DND-41 (cell line): ENCODE measurements around the gene FITM2.

Source experiments
- ATAC-seq: fragments of 200-7000 bp; cut with Tn5 transposase; 3 replicates; pipeline ENCODE4 v1.9.1; 2021; ENCODE audit warnings: low read depth; ENCODE audit not compliant: insufficient read depth
- DNase-seq: peaks from one replicate; pipeline ENCODE4 v3.0.0-alpha.2; 2020
- H2AFZ ChIP-seq: 2 replicates; pipeline ENCODE4 v1.6.0; 2012; ENCODE audit warnings: low read depth, low read length
- H3K27ac ChIP-seq: 2 replicates; pipeline ENCODE4 v1.5.1; 2012; ENCODE audit warnings: low read length, inconsistent platforms
- H3K27me3 ChIP-seq: fragments of 200-600 bp; sonication (generic); 2 replicates; pipeline ENCODE4 v1.6.0; 2012; ENCODE audit warnings: low read length, mild to moderate bottlenecking, inconsistent platforms; ENCODE audit not compliant: insufficient read depth, poor library complexity
- H3K36me3 ChIP-seq: 2 replicates; pipeline ENCODE4 v1.5.1; 2012; ENCODE audit warnings: low read length, inconsistent platforms; ENCODE audit not compliant: insufficient read depth
- H3K4me1 ChIP-seq: 2 replicates; pipeline ENCODE4 v1.5.1; 2012; ENCODE audit warnings: mild to moderate bottlenecking, low read length; ENCODE audit not compliant: insufficient read depth
- H3K4me2 ChIP-seq: 2 replicates; pipeline ENCODE4 v1.6.0; 2012; ENCODE audit warnings: mild to moderate bottlenecking, moderate library complexity, low read length, inconsistent platforms; ENCODE audit not compliant: insufficient read depth
- H3K4me3 ChIP-seq, 2 experiments: fragments of 200-600 bp in 1 of 2; shearing (Covaris generic) in 1 of 2; 2 replicates each; pipeline ENCODE4 v1.5.1; 2012 to 2016; ENCODE audit warnings: inconsistent platforms in 2 of 2, low read length in 2 of 2, mild to moderate bottlenecking in 2 of 2, low read depth in 1 of 2, moderate library complexity in 1 of 2
- H3K79me2 ChIP-seq: 2 replicates; pipeline ENCODE4 v1.6.0; 2012; ENCODE audit warnings: low read length, inconsistent platforms; ENCODE audit not compliant: insufficient read depth
- H3K9ac ChIP-seq: 2 replicates; pipeline ENCODE4 v1.6.0; 2012; ENCODE audit warnings: low read depth, mild to moderate bottlenecking, inconsistent platforms, low read length, moderate library complexity
- H3K9me3 ChIP-seq: 2 replicates; pipeline ENCODE4 v1.5.1; 2012; ENCODE audit warnings: low read length, moderate library complexity, mild to moderate bottlenecking, inconsistent platforms; ENCODE audit not compliant: insufficient read depth, severe bottlenecking
- H4K20me1 ChIP-seq: 2 replicates; pipeline ENCODE4 v1.6.0; 2012; ENCODE audit warnings: low read length; ENCODE audit not compliant: insufficient read depth
- EZH2 ChIP-seq: IDR thresholded peaks from 3 replicates; pipeline ENCODE4 v1.6.1; 2012; ENCODE audit warnings: borderline replicate concordance, low read depth, mild to moderate bottlenecking, moderate library complexity, low read length, inconsistent platforms; ENCODE audit not compliant: severe bottlenecking
- TF ChIP-seq, protein P1 (sequence below): IDR thresholded peaks from 2 replicates; pipeline ENCODE4 v1.5.1; 2012; ENCODE audit warnings: borderline replicate concordance, low read length, moderate library complexity, mild to moderate bottlenecking; ENCODE audit not compliant: poor library complexity, severe bottlenecking; ENCODE audit errors: extremely low read depth

Gene FITM2

DNA sequence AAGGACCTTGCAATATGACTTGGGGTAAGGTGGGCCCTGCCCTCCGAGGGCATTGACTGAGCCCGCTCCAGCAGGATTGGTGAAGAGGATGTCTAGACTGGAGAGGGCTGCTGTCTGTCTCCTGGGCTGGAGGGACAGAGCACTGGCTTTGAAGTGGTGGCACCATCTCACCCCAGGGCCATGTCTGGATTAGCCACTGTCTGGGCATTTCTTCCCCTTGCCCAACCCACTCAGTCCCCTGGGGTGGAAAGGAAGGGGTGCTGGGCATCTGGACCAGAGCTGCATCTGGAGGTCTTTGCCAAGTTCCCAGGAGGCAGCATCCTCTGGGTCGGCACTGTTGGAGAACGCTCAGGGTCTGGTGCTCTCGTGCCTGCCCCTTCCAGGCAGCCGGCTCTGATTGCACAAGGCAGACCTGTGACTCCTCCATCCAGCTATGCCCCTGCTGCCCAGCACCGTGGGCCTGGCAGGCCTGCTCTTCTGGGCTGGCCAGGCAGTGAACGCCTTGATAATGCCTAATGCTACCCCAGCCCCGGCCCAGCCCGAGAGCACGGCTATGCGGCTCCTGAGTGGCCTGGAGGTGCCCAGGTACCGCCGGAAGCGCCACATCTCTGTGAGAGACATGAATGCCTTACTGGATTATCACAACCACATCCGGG is 25.9 kb upstream of the FITM2 start, which contains the start of gene R3HDML:
Gene R3HDML (plus strand): TSS at position 319 of the 656 bp plus-strand sequence. CDS start 115 bp downstream, at position 434.
- DNase-seq, result no peak
- ATAC-seq, result no peak
- Histone ChIP-seq H3K4me3 (no peak within 1 kb of the TSS), H3K4me1 (no peaks in the 10 kb centered on the region), H4K20me1 (no peaks in the 10 kb centered on the region), H2AFZ (no peak within 1 kb of the TSS), H3K4me2 (no peak within 1 kb of the TSS), H3K9ac (no peak within 1 kb of the TSS), H3K27me3 (peaks cover 9% of the 10 kb centered on the region), H3K9me3 (no peaks in the 10 kb centered on the region), H3K27ac (no peak within 1 kb of the TSS), H3K79me2 (no peaks in the 10 kb centered on the region), H3K36me3 (no peaks in the 10 kb centered on the region)
- TF ChIP-seq, protein P1, sequence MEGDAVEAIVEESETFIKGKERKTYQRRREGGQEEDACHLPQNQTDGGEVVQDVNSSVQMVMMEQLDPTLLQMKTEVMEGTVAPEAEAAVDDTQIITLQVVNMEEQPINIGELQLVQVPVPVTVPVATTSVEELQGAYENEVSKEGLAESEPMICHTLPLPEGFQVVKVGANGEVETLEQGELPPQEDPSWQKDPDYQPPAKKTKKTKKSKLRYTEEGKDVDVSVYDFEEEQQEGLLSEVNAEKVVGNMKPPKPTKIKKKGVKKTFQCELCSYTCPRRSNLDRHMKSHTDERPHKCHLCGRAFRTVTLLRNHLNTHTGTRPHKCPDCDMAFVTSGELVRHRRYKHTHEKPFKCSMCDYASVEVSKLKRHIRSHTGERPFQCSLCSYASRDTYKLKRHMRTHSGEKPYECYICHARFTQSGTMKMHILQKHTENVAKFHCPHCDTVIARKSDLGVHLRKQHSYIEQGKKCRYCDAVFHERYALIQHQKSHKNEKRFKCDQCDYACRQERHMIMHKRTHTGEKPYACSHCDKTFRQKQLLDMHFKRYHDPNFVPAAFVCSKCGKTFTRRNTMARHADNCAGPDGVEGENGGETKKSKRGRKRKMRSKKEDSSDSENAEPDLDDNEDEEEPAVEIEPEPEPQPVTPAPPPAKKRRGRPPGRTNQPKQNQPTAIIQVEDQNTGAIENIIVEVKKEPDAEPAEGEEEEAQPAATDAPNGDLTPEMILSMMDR, result no peak
- TF ChIP-seq EZH2, result no peak

DNA sequence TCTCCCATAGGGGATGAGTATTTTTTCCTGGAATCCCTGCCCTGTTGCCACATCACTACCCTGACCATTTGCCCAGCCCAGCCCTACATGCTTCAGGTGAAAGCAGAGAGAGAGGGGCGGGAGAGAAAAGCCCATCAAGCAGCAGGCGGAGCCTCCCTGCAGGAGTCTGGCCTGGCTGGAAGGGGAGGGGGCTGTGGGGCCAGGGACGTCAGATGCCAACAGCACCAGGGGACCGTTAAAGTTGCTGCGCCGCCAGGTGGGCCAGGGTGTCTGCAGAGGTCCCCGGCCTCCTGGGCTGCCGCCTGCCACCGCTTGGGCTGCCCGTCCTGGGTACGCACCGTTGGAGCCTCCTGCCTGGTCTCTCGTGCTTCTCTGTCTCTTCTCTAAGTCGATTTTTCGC is 25.1 kb upstream of the FITM2 start:
- H3K9me3 ChIP-seq, result no peaks in the 10 kb centered on the region
- H3K27ac ChIP-seq, result no peak overlapping the region
- H3K36me3 ChIP-seq, result no peaks in the 10 kb centered on the region
- H2AFZ ChIP-seq, result no peak overlapping the region
- DNase-seq (no peak), ATAC-seq (no peak)
- no peaks in the 10 kb centered on the region for H4K20me1 ChIP-seq
- H3K79me2 ChIP-seq, result no peaks in the 10 kb centered on the region
- H3K9ac ChIP-seq, result no peak overlapping the region
- TF ChIP-seq, protein P1, result no peak
- H3K4me3 ChIP-seq, result no peak overlapping the region
- no peak overlapping the region for H3K4me2 ChIP-seq
- peaks cover 9% of the 10 kb centered on the region for H3K27me3 ChIP-seq
- H3K4me1 ChIP-seq, result no peaks in the 10 kb centered on the region

DNA sequence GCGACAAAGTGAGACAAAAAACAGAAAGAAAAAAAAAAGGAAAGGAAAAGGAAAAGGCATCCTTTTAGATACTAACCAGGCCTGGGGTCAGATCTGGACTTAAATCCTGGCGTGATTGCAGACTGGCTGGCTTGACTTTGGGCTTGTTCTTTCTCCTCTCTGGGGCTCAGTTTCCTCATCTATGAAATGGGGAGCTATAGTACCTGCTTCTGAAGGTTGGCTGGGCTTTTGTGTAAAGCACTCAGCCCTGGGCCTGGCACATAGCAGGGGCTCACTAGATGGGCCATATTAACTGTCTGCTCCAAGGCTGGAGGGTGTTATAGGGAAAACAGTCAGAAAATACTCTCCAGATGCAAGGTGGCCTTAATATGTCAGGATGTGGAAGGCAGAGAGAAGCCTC is 24.7 kb upstream of the FITM2 start:
- H4K20me1 ChIP-seq, result no peaks in the 10 kb centered on the region
- no peak for TF ChIP-seq EZH2
- TF ChIP-seq, protein P1, result no peak
- H3K27me3 ChIP-seq, result peaks cover 9% of the 10 kb centered on the region
- H3K27ac ChIP-seq, result no peak overlapping the region
- no peaks in the 10 kb centered on the region for H3K79me2 ChIP-seq
- no peak overlapping the region for H3K4me3 ChIP-seq
- no peak overlapping the region for H3K4me2 ChIP-seq
- H3K9ac ChIP-seq, result no peak overlapping the region
- H3K36me3 ChIP-seq, result no peaks in the 10 kb centered on the region
- ATAC-seq, result no peak
- no peak overlapping the region for H2AFZ ChIP-seq
- no peaks in the 10 kb centered on the region for H3K9me3 ChIP-seq
- no peaks in the 10 kb centered on the region for H3K4me1 ChIP-seq
- no peak for DNase-seq
